Stimulated activated CD4-positive, alpha-beta T cell treated with anti-CD3 and anti-CD28 coated beads, Interleukin-2, amount 100 ng/mL, for 4 hours (primary cell): ENCODE measurements around the gene HIGD2A.

ENCODE experiments used
- DNase-seq: peaks from one replicate; pipeline ENCODE4 v3.0.0-alpha.2; 2020; ENCODE audit warnings: low read depth

Gene HIGD2A

GRCh38 chr5:176369934-176370711, 18.4 kb upstream of the HIGD2A start:
- no peak for DNase-seq

- DNase-seq, result no peak
Observed at GRCh38 chr5:176371621-176372539, 16.7 kb upstream of the HIGD2A start.

GRCh38 chr5:176373100-176373818, 15.3 kb upstream of the HIGD2A start:
- DNase-seq, result no peak

- DNase-seq, result no peak
Observed at GRCh38 chr5:176379881-176380280, 8.7 kb upstream of the HIGD2A start.

- no peak for DNase-seq
Observed at GRCh38 chr5:176381423-176381822, 7.1 kb upstream of the HIGD2A start.

- DNase-seq, result no peak
Observed at GRCh38 chr5:176381979-176382378, 6.6 kb upstream of the HIGD2A start.

GRCh38 chr5:176382721-176383120, 5.8 kb upstream of the HIGD2A start:
- no peak for DNase-seq

- no peak for DNase-seq
Observed at GRCh38 chr5:176383248-176383905, 5.2 kb upstream of the HIGD2A start.

- DNase-seq, result no peak
Observed at GRCh38 chr5:176383961-176384360, 4.6 kb upstream of the HIGD2A start.

GRCh38 chr5:176384366-176384930, 4.1 kb upstream of the HIGD2A start:
- DNase-seq, result no peak

- no peak for DNase-seq
Observed at GRCh38 chr5:176384991-176385390, 3.6 kb upstream of the HIGD2A start.

GRCh38 chr5:176386491-176386890, 2.1 kb upstream of the HIGD2A start:
- DNase-seq, result no peak

- DNase-seq, result no peak
Observed at GRCh38 chr5:176387384-176387925, 1.1 kb upstream of the HIGD2A start.

GRCh38 chr5:176388003-176388443, 528 bp upstream of the HIGD2A start:
- DNase-seq, result no peak

GRCh38 chr5:176389135-176390123, 878 bp downstream of the HIGD2A start:
- DNase-seq, result no peak

GRCh38 chr5:176391479-176391878, 2.9 kb downstream of the HIGD2A start:
- no peak for DNase-seq

- no peak for DNase-seq
Observed at GRCh38 chr5:176391999-176392398, 3.4 kb downstream of the HIGD2A start.

- no peak for DNase-seq
Observed at GRCh38 chr5:176392526-176392925, 4.0 kb downstream of the HIGD2A start.

- no peak for DNase-seq
Observed at GRCh38 chr5:176394096-176394495, 5.5 kb downstream of the HIGD2A start.
